ENCODE data around the gene SMARCAD1. TPM values are rescaled to one million over a fixed set of nuclear protein-coding genes. Genes with fewer than 3 reads are reported as not detected.
"Not testable (repeated sequence)": the region's sequence is repeated elsewhere in the genome, so short reads cannot be mapped to it uniquely, and the experiment has no call there.

SMARCAD1 gene
- total RNA-seq, 1 donor from 2014 or later: 27.2 TPM

- DNase-seq (ENCODE audit: low read depth in 2 of 2): no peak
Observed at GRCh38 chr4:94290245-94290644, 82.6 kb downstream of the SMARCAD1 start.

- not testable (repeated sequence) for DNase-seq (ENCODE audit: low read depth in 2 of 2)
Observed at GRCh38 chr4:94293981-94294380, 86.3 kb downstream of the SMARCAD1 start.

- DNase-seq (ENCODE audit: low read depth in 2 of 2): not testable (repeated sequence)
Observed at GRCh38 chr4:94295473-94295872, 87.8 kb downstream of the SMARCAD1 start.

GRCh38 chr4:94298725-94299252 lies 91.1 kb downstream of the SMARCAD1 start:
- DNase-seq (ENCODE audit: low read depth in 2 of 2): peak in 1 of 2 donors; percentile 91

- DNase-seq (ENCODE audit: low read depth in 2 of 2): no peak
Observed at GRCh38 chr4:94302191-94302590, 94.5 kb downstream of the SMARCAD1 start.

GRCh38 chr4:94304365-94304971 lies 96.8 kb downstream of the SMARCAD1 start:
- peak; percentile 55 to 65 for DNase-seq (ENCODE audit: low read depth in 2 of 2)

GRCh38 chr4:94305466-94306225 lies 98.0 kb downstream of the SMARCAD1 start:
- DNase-seq (ENCODE audit: low read depth in 2 of 2): no peak

GRCh38 chr4:94306713-94307112 lies 99.0 kb downstream of the SMARCAD1 start:
- DNase-seq (ENCODE audit: low read depth in 2 of 2): peak; percentile 41 to 56

- peak in 1 of 2 donors; percentile 35 for DNase-seq (ENCODE audit: low read depth in 2 of 2)
Observed at GRCh38 chr4:94307231-94307871, 99.7 kb downstream of the SMARCAD1 start.

- not testable (repeated sequence) for DNase-seq (ENCODE audit: low read depth in 2 of 2)
Observed at GRCh38 chr4:94319927-94320326, 112.3 kb downstream of the SMARCAD1 start.

- DNase-seq (ENCODE audit: low read depth in 2 of 2): no peak
Observed at GRCh38 chr4:94325835-94326234, 118.2 kb downstream of the SMARCAD1 start.

GRCh38 chr4:94329933-94330332 lies 122.3 kb downstream of the SMARCAD1 start:
- DNase-seq (ENCODE audit: low read depth in 2 of 2): no peak

- peak; percentile 19 to 22 for DNase-seq (ENCODE audit: low read depth in 2 of 2)
Observed at GRCh38 chr4:94332983-94333590, 125.4 kb downstream of the SMARCAD1 start.

- DNase-seq (ENCODE audit: low read depth in 2 of 2): no peak
Observed at GRCh38 chr4:94333866-94334265, 126.2 kb downstream of the SMARCAD1 start.

GRCh38 chr4:94334476-94334875 lies 126.8 kb downstream of the SMARCAD1 start:
- no peak for DNase-seq (ENCODE audit: low read depth in 2 of 2)

- DNase-seq (ENCODE audit: low read depth in 2 of 2): no peak
Observed at GRCh38 chr4:94334962-94335361, 127.3 kb downstream of the SMARCAD1 start.

GRCh38 chr4:94336303-94336702 lies 128.6 kb downstream of the SMARCAD1 start:
- no peak for DNase-seq (ENCODE audit: low read depth in 2 of 2)

- DNase-seq (ENCODE audit: low read depth in 2 of 2): not testable (repeated sequence)
Observed at GRCh38 chr4:94336791-94337190, 129.1 kb downstream of the SMARCAD1 start.

- DNase-seq (ENCODE audit: low read depth in 2 of 2): no peak
Observed at GRCh38 chr4:94338681-94339351, 131.2 kb downstream of the SMARCAD1 start.

GRCh38 chr4:94339779-94340178 lies 132.1 kb downstream of the SMARCAD1 start:
- DNase-seq (ENCODE audit: low read depth in 2 of 2): no peak
